GM19035 (cell line): Measurements from ENCODE around the gene ZNF483.
"Not testable (repeated sequence)": the region's sequence is repeated elsewhere in the genome, so short reads cannot be mapped to it uniquely, and the experiment has no call there.

Experiments
- ATAC-seq: cut with Tn5 transposase; IDR thresholded peaks from one replicate; pipeline ENCODE4 v1.9.1; 2021; ENCODE audit not compliant: unreplicated experiment

The ZNF483 gene

DNA sequence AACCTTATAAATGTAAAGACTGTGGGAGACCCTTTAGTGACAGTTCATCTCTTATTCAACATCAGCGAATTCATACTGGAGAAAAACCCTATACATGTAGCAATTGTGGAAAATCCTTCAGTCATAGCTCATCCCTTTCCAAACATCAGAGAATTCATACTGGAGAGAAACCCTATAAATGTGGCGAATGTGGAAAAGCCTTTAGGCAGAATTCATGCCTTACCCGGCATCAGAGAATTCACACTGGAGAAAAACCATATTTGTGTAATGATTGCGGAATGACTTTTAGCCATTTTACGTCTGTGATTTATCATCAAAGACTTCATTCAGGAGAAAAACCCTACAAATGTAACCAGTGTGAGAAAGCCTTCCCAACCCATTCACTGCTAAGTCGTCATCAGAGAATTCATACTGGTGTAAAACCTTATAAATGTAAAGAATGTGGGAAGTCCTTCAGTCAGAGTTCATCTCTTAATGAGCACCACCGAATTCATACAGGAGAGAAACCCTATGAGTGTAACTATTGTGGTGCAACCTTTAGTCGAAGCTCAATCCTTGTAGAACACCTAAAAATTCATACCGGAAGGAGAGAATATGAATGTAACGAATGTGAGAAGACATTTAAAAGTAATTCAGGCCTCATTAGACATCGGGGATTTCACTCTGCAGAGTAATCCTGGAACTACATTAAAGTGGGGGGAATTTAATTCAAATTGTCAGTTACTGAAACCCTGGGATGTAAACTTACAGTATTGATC lies 17.7 kb downstream of the ZNF483 start:
- ATAC-seq = no peak

DNA sequence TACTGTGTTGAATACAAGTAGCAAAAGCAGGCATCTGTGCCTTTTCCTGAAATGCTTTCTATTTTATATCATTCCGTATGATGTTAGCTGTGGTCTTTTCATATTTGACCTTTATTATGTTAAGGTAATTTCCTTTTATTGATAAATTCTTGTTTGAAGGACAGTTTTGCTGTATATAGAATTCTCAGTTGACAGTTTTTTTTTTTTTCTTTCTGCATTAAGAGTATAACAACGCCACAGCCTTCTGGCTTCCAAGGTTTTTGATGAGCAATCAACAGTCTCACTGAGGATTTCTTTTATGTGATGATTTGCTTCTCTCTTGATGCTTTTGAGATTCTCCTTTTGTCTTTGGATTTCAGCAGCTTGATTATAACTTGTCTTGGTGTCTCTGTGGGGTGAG lies 23.6 kb downstream of the ZNF483 start:
- ATAC-seq = no peak

DNA sequence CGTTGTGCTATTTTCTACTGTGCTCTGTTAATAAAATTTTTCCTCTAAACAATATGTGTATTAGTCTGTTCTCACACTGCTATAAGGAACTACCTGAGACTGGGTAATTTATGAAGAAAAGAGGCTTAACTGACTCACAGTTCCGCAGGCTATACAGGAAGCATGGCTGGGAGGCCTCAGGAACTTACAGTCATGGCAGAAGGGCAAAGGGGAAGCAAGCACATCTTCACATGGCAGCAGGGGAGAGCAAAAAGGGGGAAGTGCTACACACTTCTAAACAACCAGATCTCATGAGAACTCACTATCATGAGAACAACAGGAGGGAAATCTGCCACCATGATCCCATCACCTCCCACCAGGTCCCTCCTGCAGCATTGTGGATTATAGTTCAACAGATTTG lies 30.4 kb downstream of the ZNF483 start:
- ATAC-seq = not testable (repeated sequence)

DNA sequence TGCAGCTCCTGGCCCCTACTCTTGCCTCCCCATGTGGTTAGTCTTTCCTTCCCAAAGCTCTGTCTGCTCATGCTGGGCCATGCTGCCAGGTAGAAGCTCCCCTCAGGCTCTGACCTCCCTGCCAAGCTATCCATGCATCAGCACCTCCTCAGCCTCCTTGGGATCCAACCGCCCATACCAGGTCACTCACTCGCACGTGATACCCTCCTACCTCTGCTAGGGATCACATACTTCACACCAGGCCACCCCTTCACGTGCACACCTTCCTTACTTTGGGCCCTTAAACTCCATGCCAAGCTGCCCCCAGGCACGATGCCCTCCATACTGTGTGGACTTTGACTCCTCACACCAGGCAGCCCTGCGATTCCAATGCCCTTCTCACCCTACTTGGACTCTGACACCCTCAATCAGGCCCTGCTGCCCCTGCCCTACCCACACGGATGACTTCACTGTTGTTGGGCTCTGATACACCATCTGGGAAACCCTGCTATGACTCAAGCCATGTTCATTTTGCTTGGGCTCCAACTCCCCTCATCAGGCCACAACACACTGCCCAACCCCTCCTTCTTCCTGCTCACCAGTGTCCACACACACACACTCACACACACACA lies 34.1 kb downstream of the ZNF483 start:
- ATAC-seq = no peak

DNA sequence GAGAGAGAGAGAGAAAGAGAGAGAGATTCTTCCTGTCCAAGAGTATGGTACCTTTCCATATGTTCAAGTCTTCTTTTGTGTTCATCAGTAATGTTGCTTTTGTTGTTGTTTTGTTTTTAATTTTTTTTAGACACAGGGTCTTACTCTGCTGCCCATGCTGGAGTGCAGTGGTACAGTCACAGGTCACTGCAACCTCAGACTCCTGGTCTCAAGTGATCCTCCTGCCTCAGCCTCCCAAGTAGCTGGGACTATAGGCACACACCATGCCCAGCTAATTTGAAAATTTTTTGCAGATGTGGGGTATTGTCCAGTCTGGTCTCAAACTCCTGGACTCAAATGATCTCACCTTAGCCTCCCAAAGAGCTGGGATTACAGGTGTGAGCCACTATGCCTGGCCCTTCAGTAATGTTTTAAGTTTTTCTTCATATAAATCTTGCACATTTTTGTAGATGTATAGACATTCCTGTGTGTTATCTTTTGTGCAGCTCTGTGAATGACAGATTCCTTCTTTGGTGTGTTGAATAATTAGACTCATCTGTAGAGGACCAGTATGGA lies 36.3 kb downstream of the ZNF483 start:
- ATAC-seq = no peak

DNA sequence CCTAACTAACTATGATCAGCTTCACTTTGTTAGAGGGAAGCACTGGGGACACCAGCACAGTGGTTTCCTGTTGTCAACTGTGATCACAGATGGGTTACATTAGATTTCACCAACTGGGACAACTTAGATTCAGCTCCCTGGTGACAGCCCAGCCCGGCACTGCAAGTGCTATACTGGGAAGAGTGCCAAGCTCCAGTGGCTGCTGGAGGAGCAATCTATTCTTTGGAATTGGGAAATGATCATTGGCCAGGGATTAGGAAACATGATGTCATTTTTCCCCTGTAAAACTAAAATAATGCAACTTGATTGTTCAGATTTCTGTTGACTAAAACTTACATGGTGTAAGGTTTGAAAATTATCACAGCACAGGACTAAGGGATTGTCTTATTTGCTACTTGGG lies 41.3 kb downstream of the ZNF483 start:
- no peak for ATAC-seq

DNA sequence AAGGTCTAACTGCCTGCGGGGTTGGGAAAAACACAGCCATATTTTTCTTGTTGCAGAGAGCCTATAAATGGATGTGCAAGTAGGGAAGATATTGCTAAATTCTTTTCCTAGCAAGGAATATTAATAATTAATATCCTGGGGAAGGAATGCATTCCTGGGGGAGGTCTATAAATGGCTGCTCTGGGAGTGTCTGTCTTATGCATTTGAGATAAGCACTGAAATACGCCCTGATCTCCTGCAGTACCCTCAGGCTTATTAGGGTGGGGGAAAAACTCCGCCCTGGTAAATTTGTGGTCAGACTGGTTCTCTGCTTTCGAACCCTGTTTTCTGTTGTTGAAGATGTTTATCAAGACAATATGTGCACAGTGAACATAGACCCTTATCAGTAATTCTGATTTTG lies 43.1 kb downstream of the ZNF483 start:
- not testable (repeated sequence) for ATAC-seq

DNA sequence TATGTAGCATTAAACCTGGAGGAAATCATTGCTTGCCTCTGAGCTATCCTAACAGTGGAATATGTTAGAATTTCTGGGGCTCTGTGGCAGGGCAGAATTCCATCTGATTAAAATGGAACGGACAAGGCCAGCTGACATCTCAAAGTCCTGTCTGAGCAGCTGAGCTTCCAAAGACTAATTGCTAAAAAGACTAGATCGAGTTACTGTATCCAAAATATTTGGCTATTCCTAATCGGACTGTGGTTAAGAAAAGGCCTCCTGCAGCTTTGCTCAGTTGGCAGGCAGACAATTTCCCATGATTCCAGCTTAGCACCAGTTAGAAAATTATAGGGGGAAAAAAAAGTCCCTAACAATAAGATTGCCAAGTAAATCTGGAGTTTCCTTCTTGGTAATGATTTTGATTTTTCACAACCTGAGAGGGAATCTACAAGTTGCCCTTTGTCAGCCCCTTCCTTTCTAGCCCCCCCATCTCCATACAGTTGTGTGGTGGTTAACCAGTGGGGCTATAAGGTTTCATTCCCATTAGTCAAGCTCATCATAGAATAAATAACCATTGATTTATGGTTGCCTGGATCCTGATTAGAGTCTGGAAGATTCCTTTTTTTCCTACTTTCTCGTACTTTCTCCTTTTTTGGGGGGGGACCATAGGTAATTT lies 48.1 kb downstream of the ZNF483 start:
- ATAC-seq = no peak

DNA sequence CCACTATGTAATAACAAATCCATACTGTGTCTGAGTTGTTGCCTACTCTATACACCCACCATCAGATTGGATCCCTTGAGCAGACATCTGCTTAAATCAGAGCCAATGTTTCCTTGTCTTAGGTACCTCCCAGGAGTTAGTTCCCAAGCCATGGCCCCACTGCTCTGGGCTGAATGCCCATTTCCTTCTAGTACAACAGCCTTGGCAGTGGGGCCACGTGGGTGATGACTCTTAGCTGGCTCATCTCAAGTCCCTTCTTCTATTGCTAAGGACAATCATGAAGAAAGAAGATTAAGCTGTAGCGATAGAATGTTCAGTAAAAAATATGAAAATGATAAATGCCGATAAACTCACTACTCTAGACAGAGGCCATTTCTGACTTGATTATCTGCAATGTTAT lies 57.9 kb downstream of the ZNF483 start:
- ATAC-seq = no peak

DNA sequence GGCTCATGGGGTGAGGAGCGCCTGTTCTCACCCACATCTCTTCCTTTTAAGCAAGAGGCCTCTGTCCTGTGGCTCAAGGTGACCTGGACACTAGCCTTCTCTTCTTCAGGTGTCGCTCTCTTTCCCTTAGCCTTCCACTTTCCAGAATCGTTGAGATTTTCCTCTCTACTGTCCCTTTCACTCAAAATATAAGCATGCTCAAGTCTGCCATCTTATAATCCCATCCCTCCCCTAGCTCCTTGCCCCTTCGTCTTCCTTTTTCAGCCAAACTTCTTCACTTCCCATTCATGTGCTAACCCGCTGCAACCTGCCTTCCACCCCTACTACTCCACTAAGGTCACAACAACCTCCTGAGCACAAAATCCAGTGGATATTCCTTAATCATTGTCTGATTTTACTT lies 61.4 kb downstream of the ZNF483 start:
- ATAC-seq = no peak

DNA sequence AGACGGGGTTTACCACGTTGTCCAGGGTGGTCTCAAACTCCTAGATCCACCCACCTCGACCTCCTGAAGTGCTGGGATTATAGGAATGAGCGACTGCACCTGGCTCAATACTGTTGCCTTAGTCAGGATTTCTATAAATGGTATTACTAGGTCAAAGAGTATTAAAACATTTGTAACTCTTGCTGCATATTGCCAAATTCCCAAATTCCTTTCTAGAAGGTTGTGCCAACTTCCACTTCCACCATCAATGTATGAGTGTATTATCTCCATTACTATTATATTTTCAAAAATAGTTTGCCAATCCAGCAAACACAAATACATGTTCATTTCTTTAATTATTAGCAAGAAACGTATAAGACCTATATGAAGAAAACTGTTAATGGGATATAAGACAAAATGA lies 63.9 kb downstream of the ZNF483 start:
- no peak for ATAC-seq

DNA sequence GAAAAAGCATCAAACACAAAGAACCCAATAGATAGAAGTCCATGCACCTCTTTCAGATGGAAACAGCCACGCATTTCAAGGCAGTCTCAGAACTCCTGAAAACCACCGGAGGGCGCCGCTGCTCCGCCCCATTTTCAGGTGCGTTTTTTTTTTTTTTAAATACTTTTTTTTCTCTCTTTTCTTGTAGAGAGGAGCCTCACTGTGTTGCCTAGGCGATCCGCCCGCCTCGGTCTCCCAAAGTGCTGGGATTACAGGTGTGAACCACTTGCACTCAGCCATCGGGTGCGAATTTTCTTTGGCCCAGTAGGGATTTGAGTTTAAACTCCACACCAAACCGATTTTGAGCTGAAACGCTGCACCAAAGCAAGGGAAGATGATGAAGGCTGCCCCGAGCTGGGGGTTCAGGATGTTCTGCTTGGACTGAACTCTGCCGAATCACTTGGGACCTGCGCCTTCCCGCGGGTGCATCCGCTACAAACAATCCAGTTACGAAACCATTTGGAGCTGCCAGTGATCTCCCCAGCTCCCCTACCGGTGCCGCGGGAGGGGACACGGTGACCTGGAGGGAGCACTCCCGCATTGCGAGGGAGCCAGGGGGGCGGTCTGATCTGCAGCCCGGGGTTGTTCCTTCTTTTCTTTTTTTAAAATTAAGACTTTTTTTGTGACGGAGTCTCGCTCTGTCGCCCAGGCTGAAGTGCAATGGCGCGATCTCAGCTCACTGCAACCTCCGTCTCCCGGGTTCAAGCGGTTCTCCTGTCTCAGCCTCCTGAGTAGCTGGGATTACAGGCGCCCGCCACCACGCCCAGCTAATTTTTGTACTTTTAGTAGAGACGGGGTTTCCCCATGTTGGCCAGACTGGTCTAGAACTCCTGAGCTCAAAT lies 73.1 kb downstream of the ZNF483 start:
- ATAC-seq = peak; percentile 69

DNA sequence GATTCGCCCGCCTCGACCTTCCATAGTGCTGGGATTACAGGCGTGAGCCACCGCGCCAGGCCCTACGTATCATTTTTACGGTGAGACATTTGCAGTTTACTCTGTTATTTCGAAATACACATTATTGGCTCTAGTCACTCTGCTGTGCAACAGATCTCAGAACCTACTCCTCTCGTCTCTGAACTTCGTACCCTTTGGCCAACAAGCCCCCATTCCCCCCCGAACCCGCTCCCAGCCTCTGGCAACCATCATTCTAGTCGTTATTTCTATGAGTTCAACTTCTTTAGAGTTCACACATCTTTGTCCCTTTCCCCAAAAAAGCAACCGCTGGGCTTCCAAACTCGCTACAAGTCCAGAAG lies 73.7 kb downstream of the ZNF483 start:
- ATAC-seq = peak; percentile 8

DNA sequence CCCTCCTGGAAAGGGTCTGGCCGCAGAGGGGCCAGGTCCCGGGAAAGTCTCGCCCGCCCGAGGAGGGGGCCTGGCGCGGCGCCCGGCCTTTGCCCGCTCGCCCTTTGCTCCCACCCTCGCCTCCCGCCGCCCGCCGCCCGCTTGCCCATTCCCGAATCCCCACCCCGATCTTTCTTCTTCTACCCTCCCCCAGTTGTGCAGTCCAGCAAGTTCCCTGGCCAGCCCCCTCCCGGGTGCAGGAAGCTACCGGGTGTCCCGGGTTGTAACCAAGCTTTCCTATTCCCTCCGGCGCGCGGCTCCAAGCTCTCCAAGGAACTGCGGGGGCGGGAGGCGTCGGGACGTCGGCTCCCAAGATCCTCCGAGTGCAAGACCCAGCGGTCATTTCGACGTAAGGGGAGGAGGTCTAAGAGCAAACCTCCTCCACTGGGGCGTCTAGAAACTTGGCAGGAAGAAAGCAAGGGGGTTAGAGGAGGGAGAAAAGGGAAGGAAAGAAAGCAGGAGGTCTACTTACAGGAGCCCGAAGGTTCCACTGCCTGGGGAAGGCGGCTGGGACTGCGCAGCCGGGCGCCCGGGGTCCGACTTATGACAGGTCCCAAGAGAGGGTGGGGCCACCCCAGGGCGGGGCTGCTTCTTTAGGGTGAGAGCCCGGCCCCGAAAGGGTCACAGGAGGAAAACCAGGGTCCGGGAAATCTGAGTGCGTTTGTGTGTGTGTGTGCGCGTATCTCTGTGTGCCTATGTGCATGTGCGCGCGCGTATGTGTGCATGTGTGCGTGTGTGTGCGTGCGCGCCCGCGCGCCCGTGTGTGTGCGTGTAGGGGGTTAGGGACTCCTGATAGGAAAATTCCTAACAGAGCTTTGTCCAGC lies 74.3 kb downstream of the ZNF483 start, which contains the start of gene PTGR1:
TSS of gene PTGR1 (minus strand) at position 556 of the 863 bp plus-strand sequence. CDS start 2,225 bp downstream, outside the sequence.
- ATAC-seq = peak; percentile 41

DNA sequence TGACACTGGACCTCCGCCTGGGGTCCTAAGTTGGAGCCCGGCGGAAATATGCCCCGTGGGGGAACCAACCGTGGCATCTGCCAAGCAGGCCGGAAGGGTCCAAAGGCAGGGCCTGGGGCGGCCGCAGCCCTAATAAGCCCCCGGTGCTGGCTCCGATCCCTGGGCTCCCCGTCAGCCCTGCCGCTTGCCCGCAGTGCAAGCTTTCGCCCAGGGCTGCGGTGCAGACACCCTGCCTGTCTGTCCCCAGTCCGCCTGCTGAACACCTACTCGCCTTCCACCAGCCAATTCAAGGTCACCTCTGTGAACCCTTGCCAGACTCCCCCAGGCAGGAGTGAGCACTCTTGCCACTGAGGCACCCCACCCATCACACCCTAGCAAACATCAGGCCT lies 75.0 kb downstream of the ZNF483 start:
- ATAC-seq = no peak

DNA sequence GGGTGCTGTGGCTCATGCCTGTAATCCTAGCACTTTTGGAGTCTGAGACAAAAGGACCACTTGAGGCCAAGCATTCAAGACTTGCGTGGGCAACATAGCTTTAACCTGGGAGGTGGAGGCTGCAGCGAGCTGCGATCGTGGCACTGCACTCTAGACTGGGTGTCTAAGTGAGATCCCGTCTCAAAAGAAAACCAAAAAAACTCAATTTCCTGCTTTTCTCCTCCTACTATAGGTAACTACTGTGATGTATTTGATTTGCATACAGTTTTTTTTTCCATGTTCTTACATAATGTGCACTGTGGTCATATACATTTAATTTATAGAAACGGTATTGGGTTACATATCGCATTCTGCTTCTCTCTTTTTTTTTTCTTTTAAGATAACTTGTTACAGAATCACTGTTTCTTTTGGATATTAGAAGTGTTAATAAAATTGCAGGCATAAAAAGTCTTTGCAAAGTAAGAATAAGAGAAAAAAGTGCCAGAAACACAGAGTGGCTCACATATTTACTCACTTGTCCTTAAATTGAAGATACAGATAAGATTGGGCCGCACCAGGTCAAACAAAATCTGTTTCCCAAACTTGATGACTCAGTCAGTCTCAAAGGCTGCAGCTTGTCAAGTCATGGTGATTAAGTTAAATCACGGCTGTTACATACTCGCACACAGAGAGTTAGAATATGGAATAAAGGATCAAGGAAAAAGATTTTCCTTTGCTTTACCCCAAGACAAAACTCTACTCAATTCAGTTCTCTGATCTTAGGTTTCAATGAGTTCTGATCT lies 76.4 kb downstream of the ZNF483 start:
- no peak for ATAC-seq

DNA sequence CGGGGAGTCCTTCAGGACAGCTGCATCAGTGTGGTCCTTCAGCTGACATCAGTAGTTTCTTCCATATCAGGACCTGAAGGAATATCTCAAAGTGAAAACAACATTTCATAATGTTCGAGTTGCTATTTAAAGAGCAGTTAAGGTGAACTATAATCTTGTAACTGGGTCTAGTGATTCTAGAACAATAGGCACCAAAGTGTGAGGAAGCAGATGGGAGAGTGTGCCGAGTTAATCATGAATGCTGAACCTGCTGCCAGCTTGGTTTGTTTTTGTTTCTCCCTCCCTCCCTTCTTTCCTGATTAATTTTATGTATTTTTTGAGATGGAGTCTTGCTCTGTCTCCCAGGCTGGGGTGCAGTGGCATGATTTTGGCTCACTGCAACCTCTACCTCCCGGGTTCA lies 78.1 kb downstream of the ZNF483 start:
- no peak for ATAC-seq

DNA sequence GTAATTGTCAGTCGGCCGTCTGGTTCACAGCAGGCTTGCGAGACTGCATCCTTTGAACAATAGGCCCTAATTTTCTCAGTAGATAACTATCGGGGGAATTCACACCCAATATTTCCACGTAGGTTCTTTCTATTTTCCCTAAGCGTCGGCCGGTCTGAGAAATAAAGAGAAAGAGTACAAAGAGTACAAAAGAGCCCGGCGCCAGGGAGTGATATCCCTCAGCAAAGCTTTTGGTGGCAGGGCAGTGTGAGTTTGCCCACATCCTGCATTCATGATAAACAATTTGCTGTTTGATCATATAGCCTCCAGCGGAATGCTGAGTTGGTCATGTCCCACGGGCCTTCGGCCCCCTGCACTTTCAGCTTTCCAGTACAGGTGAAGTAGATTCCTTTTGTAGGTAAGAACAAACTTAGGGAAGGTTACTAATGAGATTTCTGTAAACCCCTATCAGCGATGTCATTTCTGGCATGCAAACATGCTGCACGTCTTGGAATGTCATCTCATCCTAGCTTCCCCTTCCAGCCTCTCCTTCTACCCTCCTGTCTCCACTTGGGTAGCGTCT lies 79.2 kb downstream of the ZNF483 start:
- ATAC-seq = no peak

DNA sequence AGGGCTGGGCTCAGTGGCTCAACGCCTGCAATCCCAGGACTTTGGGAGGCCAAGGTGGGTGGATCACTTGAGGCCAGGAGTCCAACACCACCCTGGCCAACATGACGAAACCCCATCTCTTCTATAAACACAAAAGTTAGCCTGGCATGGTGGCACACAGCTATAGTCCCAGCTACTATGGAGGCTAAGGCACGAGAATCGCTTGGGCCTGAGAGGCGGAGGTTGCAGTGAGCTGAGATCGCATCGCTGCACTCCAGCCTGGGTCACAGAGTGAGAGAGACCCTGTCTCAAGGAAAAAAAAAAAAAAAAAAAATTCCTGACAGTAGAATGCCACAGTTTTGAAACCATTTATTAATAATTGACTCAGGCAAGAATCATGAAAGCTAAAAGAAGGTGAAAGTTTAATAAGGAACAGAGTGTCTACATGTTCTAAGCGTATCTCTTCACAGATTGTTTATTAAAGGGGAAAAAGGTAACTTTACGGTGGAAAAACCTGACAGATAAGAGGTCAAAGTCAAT lies 80.1 kb downstream of the ZNF483 start:
- no peak for ATAC-seq
